HepG2 (cell line): Measurements from ENCODE around the gene OR10A3. TPM values are rescaled to one million over a fixed set of nuclear protein-coding genes. Genes with fewer than 3 reads are reported as not detected.

Source experiments
- ATF5 ChIP-seq: sonication (generic); formaldehyde crosslinking; IDR thresholded peaks from 2 replicates; pipeline ENCODE4 v1.4.0; 2020; ENCODE audit warnings: mild to moderate bottlenecking, low read depth, missing genetic modification reagents
- ATRX ChIP-seq: sonication (generic); formaldehyde crosslinking; IDR thresholded peaks from 2 replicates; pipeline ENCODE4 v1.4.0; 2020; ENCODE audit warnings: missing genetic modification reagents, borderline replicate concordance
- CENPBD1 ChIP-seq: sonication (generic); formaldehyde crosslinking; IDR thresholded peaks from 2 replicates; pipeline ENCODE4 v1.8.0; 2022; ENCODE audit warnings: missing genetic modification reagents, low read depth, mild to moderate bottlenecking, borderline replicate concordance
- ERF ChIP-seq: IDR thresholded peaks from 2 replicates; pipeline ENCODE4 v1.6.1; 2018; ENCODE audit warnings: missing biosample characterization, missing genetic modification reagents
- MBNL3 ChIP-seq: fragments of 250-450 bp; sonication (Bioruptor Pico); conservative IDR thresholded peaks from 2 replicates; pipeline ENCODE4 v1.8.0; 2022; ENCODE audit warnings: mild to moderate bottlenecking, inconsistent platforms
- MXD3 ChIP-seq: IDR thresholded peaks from 2 replicates; pipeline ENCODE4 v1.6.1; 2016; ENCODE audit warnings: mild to moderate bottlenecking, missing biosample characterization, missing genetic modification reagents
- NFKB2 ChIP-seq: sonication (generic); formaldehyde crosslinking; IDR thresholded peaks from 2 replicates; pipeline ENCODE4 v1.4.0; 2020; ENCODE audit warnings: missing genetic modification reagents, borderline replicate concordance
- NFYB ChIP-seq: sonication (generic); formaldehyde crosslinking; IDR thresholded peaks from 2 replicates; pipeline ENCODE4 v1.4.0; 2020; ENCODE audit warnings: missing genetic modification reagents
- STAT6 ChIP-seq: sonication (generic); formaldehyde crosslinking; IDR thresholded peaks from 2 replicates; pipeline ENCODE4 v1.4.0; 2020; ENCODE audit warnings: missing genetic modification reagents, mild to moderate bottlenecking, borderline replicate concordance
- TOPORS ChIP-seq: sonication (generic); formaldehyde crosslinking; IDR thresholded peaks from 2 replicates; pipeline ENCODE4 v1.8.0; 2023; ENCODE audit warnings: mild to moderate bottlenecking, missing genetic modification reagents
- ZBTB26 ChIP-seq: IDR thresholded peaks from 2 replicates; pipeline ENCODE4 v1.6.1; 2016; ENCODE audit warnings: missing compliant biosample characterization, missing genetic modification reagents, borderline replicate concordance
- ZFY ChIP-seq: sonication (generic); formaldehyde crosslinking; IDR thresholded peaks from 2 replicates; pipeline ENCODE4 v1.4.0; 2020; ENCODE audit warnings: missing genetic modification reagents
- ZNF263 ChIP-seq: sonication (generic); formaldehyde crosslinking; IDR thresholded peaks from 2 replicates; pipeline ENCODE4 v1.4.0; 2020; ENCODE audit warnings: missing genetic modification reagents
- ZNF275 ChIP-seq: sonication (generic); formaldehyde crosslinking; IDR thresholded peaks from 2 replicates; pipeline ENCODE4 v1.8.0; 2022; ENCODE audit warnings: missing genetic modification reagents, mild to moderate bottlenecking, inconsistent platforms, borderline replicate concordance
- ZNF296 ChIP-seq: sonication (generic); formaldehyde crosslinking; conservative IDR thresholded peaks from 2 replicates; pipeline ENCODE4 v1.5.0; 2020; ENCODE audit warnings: mild to moderate bottlenecking, missing genetic modification reagents
- ZNF451 ChIP-seq: sonication (generic); formaldehyde crosslinking; IDR thresholded peaks from 2 replicates; pipeline ENCODE4 v1.5.0; 2020; ENCODE audit warnings: mild to moderate bottlenecking, missing genetic modification reagents
- ZNF770 ChIP-seq: sonication (generic); formaldehyde crosslinking; IDR thresholded peaks from 2 replicates; pipeline ENCODE4 v1.5.0; 2020; ENCODE audit warnings: mild to moderate bottlenecking, missing genetic modification reagents
- polyA plus RNA-seq, 8 experiments: library from polyadenylated mRNA; depleted of rRNA in 3 of 8; stranded (reverse) in 7 of 8; unstranded in 1 of 8; fragments of >200 nt; fragmentation: Illumina TruSeq in 4 of 8; extraction: Trizol in 4 of 8; gene quantifications; 2 replicates each; pipeline versions ENCODE4 v1.2.1 to v1.2.3, GENCODE V29; 2011 to 2016; ENCODE audit warnings: low read depth in 4 of 8, missing spikeins in 1 of 8, mixed read lengths in 1 of 8; ENCODE audit not compliant: insufficient read depth in 1 of 8
- total RNA-seq, 5 experiments: library from RNA; depleted of rRNA; stranded (reverse); fragments of >200 nt; fragmentation: Illumina TruSeq; extraction: Trizol; gene quantifications; 2 replicates each; pipeline ENCODE4 v1.2.3, GENCODE V29; 2016; ENCODE audit warnings: low read depth in 1 of 5

OR10A3 gene
- total and polyA plus RNA-seq, 2 of the 13 experiments (the other 11 are each of a cell fraction or from before 2014, with no cell fraction given), result not detected

- TF ChIP-seq ATRX (no peak), ZNF451 (CRISPR knock-in tag) (no peak), MBNL3 (CRISPR knock-in tag) (no peak), STAT6 (CRISPR knock-in tag) (0 out of 2 replicates have a peak, but pooled peaks have one; percentile 59), ZBTB26 (CRISPR knock-in tag) (peak; percentile 94), ZNF770 (CRISPR knock-in tag) (peak; percentile 66), ATF5 (CRISPR knock-in tag) (no peak), NFYB (CRISPR knock-in tag) (peak; percentile 91), MXD3 (no peak), CENPBD1 (no peak), ZFY (CRISPR knock-in tag) (peak; percentile 77), TOPORS (CRISPR knock-in tag) (0 out of 2 replicates have a peak, but pooled peaks have one; percentile 21), ZNF296 (CRISPR knock-in tag) (no peak), ZNF275 (CRISPR knock-in tag) (peak; percentile 39; the same call in 1 of the 2 replicates), NFKB2 (peak; percentile 54), ERF (peak; percentile 67), ZNF263 (CRISPR knock-in tag) (peak; percentile 78)
These were observed 45.5 kb upstream of the OR10A3 start, which contains the start of gene EIF3F (continued) for GRCh38 chr11:7986768-7987559.
